SIG-M5 treated with dmso at 0.1 percent for 504 hours (cell line): ENCODE results near the gene ADAMTSL2.

Experiments used
- DNase-seq: peaks from one replicate; lab custom pipeline; 2025; ENCODE audit not compliant: unreplicated experiment; lab: John Stamatoyannopoulos, UW

Gene ADAMTSL2

DNA sequence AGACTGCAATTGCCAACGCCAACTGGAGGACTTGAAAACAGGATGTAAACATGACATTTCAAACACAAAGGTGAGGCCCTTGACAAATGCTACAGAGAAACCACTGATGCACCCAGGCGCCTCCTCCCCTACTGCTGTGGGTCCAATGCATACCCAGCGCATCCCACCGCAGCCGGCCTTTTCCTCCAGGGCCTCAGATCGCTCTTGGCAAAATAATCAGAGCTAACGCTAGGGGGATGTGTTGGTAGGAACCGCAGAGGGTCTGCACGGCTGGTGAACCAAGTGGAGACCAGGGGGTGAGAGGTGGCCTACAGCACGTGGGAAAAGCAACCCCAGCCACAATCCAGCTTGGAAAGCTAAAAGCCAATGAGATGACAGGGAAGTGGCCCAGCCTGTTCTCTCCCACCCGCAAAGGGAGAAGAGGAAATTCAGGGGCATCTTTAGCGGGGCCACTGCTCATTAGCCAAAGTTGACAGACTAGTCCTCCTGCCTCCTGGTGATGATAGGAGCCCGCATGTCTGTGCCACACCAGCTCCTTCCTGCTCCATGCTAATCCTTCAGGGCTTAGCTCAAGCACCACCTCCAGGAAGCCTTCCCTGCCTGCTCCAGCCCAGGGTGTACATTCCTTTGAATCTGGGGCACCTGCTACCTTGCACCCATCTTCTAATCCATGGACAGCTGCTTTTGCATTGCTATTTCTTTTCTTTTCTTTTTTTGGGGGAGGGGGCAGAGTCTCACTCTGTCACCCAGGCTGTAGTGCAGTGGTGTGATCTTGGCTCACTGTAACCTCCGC lies 68.8 kb downstream of the ADAMTSL2 start:
- DNase-seq = no peak

DNA sequence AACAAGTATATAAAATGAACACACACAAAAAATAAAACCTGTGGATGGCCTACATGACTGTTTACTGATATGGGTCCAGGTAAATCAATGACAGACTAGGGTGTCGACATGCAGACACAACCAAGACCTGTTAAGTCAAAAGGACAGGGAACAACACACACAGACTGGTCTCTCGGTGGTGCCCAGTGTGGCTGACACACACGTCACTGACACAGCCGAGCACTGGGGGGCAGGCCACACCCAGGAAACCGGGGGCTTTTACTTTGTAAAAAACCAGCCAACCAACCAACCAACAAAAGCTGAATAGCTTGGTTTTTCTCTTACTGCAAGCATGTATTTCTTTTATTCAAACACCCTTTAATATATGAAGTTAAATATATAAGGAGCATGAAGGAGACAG lies 69.7 kb downstream of the ADAMTSL2 start:
- DNase-seq = no peak

DNA sequence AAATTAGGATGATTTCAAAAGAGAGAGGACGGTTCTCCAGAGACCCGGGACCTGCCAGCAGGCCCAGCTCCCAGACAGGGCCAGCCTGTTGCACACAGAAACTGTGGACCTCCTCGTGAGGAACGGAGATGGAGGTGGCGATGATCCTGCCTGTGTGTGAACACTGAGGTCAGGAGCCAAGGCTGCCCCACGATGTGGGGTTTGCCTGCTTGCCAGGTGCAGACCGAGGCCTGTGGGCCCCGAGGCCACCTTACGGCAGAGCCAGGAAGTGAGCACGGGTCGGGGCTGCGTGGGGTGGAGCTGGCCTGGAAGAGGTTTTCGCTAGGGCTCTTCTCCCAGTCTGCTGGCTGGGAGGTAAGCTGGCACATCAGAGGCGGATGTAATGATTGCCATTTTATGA lies 70.4 kb downstream of the ADAMTSL2 start:
- DNase-seq = no peak

DNA sequence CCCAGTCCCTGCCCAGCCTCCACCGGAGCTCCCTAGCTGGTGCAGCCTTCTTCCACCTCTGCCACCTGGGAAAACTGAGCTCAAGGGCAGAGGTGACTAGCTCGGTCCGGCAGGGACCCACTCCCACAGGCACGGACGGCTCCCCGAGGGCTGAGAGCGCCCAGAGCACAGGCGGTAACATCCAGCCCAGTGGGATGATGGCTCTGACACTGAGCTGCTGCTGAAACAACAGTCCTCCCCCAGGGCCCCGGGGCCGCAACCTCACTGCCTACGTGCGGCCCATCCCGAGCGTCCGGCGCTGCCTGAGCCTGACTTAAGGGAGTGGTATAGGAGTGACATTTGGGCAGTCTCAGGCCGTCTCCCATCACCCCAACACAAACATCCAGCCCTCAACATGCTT lies 70.9 kb downstream of the ADAMTSL2 start:
- DNase-seq = no peak

DNA sequence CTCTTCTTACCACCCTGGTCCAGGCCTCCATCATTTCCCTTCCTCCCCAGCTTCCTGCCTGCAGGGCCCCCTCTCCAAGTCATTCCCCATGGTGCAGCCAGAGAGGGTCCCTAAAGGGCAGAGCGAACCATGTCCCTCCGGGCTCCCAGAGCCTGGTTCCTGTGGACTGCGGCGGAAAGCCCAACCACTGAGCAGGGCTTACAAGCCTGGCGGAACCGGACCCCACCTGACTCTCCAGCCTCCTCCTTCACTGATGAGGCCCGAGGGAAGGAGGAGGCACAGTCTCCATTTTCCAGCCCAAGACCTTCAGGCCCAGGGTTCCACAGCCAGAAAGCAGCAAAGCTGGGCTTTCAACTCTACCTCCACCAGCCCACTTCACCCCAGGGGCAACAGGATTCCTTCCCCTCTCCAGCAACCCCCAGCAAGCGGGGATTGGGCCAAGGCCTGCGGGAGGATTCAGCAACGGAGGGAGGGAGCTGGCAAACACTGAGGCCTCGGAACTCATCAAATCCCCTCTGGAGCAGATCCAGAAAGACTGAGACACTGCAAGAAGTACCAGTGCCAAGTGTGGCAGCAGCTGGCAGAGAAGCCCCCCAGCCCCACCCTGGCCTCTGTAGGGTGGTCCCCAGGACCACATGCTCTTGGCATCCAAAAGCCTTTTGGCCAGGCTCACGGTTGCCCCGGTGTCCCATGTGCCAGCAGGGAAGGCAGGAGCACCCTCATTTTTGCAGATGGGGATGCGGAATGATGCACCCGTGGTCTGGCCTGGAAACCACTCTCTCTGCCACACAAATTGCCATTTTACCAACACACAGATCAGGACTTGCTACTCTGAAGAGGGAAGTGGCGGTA lies 71.6 kb downstream of the ADAMTSL2 start:
- DNase-seq = no peak

DNA sequence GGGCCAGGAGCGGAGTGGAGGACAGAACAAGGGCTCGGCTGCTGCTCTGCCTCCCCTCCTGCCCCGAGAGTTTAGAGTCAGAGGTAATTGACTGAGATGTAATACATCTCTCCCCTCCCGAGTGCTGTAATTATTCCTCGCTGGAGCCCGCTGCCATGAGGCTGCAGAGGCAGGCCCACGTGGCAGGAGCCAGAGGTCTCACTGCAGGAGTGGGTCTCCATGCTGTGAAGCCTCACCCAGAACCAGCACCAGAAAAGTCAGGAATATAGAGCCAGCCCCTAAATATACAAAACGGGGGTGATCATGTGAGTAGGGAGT lies 72.2 kb downstream of the ADAMTSL2 start:
- no peak for DNase-seq

DNA sequence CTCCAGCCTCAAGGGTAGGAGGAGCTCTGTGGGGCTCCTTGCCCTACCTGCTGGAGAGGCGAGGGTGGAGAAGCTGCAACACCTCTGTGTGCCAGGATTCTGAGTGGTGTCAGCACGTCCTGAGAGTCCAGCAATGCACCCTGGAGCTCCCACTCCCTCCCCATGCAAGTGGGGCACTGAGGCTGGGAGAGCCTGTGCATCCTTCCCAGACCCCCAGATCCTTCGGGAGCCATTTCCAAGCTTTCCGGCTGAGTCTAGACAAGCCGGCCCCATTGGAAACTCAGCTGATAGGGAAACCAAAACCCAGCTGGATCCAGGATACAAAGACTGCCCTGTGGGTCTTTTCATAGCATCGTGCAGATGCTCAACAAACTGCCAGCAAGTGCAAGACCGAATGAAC lies 72.9 kb downstream of the ADAMTSL2 start:
- no peak for DNase-seq

DNA sequence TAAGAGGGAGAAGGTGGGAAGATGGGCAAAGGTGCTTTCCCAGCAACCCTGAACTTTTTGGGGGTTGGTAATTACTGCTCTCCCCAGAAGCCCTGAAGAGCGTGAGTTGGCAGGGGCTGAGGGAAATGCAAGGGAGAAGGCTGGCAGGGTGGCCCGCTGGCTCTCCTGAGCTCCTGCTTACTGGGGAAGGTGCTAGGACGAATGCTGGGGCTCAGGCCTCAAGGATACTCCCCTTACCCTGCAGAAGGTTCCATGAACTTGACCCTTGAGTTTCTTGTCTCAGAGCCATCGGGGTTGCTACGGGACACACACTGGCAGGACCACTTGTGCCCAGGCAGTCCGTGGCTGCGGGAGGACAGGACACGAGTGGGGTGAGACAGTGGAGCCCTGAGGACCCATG lies 73.5 kb downstream of the ADAMTSL2 start:
- DNase-seq = no peak

DNA sequence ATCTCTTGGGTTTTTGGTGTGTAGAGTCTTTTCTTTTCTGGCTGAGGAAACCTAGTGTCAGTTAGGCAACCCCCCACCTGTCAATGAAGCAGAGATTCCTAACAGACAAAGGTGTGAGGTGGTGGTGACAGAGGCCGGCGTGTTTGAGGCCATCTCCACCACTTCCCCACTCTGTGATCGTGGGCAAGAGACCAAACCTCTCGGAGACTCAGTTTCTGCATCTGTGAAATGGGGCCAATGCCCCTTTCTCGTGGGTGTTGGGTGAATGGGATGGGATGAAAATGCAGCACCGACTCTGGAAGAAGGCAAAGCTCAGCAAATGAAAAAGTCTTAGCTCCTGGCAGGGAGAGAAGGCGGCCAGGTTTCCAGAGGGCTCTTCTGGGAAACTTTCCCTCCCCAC lies 73.9 kb downstream of the ADAMTSL2 start:
- no peak for DNase-seq

DNA sequence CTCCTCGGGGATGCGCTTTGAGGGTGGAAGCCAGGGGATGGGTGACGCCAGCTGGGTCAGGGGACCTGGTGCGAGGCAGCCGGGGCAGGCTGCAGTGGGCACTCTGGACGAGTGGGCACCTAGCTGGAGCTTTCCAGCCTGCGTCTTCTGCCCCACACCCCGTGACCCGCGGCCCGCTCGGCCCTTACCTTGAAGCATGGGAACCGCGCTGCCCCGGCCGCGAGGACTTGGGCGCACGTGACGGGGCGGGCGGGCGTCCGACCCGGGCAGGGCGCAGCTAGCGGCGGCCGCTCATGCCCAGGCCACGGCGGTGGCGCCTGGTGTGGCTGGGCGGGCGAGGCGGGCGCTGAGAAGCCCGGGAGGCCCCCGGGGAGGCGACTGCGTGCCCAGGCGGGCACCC lies 74.4 kb downstream of the ADAMTSL2 start:
- DNase-seq = no peak

DNA sequence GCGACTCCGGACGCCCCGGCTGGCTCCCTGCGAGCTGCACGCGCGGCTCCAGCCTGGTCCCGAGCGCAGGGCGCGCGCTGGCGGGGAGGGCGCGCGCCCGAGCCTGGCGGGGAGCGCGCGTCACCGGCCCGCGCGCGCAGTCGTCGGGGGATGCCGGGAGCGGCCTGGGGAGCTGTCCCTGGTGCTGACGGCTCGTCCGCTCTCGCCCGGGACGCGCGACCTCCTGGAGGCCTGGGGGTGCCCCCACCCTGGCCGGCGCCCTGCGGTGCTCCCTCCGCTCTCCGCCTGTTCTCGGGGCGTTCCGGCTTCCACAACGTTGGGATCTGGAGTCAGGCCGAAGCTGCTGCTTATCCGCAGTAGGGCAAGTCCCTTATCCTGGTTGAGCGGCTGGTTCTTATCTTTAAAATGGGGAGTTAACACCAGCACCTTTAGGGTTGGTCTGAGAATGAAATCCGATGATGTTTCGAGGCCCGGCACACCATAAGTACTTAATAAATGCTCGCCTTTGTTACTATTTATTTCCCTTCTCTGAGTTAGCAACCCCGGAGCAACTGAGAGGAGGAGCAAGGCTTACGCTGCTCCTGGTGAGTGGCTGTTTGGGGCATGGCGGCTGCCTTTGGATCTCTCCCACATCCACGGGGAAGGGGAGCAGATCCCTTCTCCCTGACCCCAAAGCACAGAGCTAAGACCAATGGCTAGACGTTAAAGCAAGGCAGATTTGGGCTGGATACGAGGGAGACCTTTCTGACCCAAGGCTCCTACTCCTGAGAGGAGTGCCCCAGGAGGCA lies 75.0 kb downstream of the ADAMTSL2 start, which contains the start of gene FAM163B:
TSS of gene FAM163B (minus strand) at position 79 of the 788 bp plus-strand sequence. CDS start 29,166 bp downstream, outside the sequence.
- DNase-seq = no peak

DNA sequence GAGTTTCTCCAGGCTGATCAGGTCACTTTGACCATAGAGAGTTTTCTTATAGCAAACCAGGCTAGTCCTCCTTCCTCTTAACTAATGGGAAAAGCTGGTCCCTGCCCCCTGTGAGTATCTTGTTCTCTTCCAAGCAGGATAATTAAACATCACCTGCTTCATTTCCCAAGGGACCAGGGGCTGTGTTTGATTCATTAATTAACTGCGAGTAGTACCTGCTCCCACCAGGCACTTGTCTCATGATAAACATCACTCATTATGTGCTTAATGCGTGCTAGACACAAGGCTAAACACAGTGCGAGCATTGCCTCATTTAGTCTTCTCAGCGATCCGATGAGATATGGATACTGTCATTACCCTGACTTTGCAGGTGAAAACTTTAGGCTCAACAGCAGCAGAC lies 76.3 kb downstream of the ADAMTSL2 start:
- no peak for DNase-seq

DNA sequence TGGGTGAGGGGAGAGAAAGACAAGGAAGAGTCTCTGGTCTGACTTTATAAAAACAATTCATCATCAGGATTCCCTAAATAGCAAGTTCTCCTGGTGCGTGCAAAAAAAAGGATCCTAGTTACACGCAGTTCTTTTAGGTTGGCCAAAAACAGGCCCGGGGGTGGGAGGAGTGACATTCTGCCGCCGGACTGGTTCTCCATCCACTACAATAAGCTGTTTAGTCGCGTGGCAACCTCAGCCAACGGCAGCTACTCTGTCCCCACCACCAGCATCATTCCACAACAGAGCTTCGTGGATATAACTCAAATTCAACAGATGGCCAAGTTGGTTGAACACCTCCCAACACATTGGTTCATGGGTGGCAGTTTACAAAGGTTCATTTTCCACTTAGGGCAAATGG lies 77.5 kb downstream of the ADAMTSL2 start:
- DNase-seq = no peak

DNA sequence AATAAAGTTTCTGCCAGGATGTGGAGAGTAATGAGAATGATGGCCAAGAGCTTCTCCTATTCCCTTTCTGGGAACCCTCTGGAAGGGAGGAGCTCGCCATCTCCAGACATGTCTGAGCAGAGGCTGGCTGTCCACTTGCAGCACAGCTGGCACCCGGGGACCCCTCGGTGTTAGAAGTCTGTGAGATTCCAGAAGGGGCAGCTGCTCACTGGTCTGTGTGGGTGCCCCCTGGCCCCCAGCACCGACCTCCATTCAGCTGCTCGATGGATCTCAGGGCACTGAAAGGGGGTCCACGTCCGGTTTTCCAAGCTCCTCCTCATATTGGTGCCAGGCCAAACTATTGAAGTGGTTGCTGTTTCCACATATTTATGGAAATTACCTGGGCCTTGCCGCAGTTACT lies 78.3 kb downstream of the ADAMTSL2 start:
- DNase-seq = no peak

DNA sequence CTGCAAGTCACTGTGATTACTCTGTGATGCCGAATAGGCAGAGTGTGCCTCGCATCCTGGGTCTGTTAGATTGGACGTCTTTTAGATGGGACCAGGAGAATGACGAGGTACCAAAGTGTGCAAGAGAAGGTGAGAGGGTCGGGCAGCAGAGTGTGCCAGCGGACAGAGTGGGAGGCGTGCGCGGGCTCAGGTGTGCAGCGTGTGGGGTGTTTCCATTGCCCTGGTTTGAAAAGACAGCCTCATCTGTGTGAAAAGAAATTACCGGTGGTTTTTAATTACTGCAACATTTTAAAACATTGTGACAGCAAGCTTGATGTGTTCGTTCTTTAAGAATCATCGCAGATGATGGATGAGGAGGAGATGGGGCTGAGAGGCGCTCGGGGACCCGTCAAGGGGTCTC lies 78.9 kb downstream of the ADAMTSL2 start:
- DNase-seq = no peak

DNA sequence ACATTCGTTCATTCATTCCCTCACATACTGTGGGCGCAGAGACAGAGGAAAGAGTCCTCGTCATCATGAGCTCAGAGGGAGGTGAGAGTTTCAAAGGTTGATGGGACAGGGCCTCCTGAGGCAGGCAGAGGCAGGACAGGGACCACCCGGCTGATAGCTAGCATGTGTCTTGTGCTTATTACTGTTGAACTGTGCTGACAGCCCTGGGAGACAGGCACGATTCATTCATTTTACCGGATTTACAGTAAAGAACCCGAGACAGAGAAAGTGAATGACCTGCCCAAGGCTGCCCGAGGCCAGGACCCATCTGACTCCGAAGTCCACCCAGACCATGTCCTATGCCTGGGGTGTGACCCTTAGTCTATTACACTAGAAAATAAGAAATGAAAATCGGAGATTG lies 79.6 kb downstream of the ADAMTSL2 start:
- DNase-seq = no peak

DNA sequence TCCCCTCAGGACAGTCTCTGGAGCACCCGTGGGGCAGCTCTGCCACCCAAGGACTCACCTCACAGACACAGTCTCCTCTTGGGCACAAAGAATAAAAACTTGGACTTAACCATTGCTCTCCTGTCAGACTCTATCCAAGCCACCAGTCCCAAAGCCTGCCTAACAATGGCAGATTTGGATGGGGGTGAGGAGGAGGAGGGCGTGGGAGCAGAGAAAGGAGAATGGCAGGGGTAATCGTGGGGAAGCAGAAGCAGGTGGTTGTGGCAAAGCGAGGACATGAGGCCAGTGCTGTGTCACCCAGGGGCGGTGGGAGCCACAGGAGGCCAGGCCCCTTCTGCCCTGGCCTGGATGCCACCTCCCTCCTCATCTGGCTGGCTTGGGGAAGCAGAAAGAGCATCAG lies 80.2 kb downstream of the ADAMTSL2 start:
- DNase-seq = no peak

DNA sequence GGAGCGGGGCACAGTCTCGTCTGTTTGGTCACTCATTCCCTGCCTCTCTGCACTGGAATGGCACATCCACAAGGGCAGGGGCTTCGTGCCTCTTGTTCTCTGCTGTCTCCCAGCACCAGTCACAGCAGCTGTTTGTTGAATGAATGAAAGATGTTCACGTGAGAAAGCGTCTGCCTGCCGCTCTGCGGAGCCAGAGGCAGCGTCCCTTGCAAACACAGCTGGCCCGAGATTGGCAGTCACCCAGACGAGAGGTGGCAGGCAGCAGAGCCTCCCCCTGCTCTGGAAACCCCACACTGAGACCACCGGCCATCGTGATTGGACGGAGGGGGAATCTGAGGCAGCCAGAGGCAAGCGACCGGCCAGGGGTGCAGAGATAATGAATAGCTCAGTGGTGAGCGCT lies 80.7 kb downstream of the ADAMTSL2 start:
- no peak for DNase-seq

DNA sequence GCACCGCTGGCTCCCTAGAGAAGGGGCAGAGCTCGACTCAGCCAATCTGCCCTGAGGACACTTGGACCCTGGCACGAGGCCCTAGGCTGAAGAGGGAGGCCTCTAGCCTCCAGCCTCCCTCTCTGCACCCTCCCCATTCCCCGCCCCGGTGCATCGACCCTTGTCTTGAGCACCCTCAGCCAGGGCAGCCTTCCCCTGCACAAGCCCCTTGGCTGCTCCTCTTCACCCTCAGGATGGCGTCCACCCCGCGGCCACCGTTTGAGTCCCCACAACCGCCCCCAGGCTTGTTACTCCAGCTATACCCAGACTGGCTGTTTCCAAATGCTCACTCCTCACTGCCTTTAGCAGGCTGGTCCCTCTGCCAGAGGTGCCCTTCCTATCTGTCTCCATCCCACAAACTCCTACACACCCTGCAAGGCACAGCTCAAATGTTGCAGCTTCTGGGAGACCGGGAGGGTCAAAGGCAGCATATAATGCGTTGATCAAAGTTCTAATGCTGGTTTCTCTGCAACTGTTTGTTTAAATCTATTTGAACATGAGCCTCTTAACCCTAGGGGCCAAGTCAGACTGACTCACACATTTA lies 81.2 kb downstream of the ADAMTSL2 start:
- DNase-seq = no peak

DNA sequence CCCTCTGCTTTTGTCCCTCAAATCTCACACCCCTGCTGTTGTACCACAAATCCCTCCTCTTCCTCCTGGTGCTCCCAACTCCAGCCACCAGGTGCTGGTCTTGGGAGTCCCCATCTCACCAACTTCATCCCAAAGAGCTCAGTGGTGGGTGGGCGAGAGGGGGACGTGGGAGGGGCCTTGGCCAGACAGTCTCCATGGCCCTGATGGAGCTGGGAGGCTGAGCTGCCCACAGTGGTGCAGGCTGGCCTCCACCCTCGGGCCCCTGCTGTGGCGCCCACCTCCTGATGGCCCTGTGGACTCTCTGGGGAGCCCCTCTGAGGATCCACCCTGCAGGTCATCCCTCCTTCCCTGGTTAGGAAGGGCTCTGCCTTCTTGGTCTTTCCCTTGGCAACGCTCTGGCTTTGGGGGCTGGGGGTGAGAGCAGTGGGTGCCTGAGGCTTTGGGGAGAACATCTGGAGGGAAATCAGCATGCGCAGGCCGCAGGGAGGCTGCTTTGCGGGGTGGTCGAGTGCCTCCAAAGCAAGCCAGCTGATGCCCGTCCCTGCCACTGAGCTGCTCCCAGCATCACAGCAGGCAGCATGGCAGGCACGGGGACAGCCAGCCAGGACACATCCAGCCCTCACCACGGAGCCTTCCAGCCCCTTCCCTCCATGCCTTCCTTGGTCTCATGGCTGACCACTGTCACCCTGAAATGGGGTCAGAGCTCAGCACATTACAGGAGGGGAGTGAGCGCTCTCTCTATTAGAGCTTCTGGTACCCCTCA lies 82.3 kb downstream of the ADAMTSL2 start:
- DNase-seq = no peak

DNA sequence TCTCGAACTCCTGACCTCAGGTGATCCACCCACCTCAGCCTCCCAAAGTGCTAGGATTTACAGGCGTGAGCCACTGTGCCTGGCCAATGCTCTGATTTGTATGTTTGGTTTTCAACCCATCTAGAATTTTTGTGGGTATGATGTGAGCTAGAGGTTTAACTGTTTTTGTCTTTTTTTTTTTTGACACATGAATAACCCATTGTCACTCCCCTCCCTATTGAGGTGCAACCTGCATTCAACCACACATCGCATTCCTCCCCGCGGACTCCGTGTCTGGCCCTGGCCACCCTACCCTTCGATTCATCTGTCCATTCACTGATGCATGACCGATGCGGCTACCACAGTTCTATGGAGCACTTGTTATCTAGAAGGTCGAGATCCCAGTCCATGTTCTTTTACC lies 84.2 kb downstream of the ADAMTSL2 start:
- DNase-seq = no peak
